Lung (tissue), 12 donors: Measurements from ENCODE around the gene ATP6V1G3. TPM values are rescaled to one million over a fixed set of nuclear protein-coding genes. Genes with fewer than 3 reads are reported as not detected.
A peak's percentile ranks its signal among the peaks of the same experiment; 100 is the strongest.
"Not testable (repeated sequence)": the region's sequence is repeated elsewhere in the genome, so short reads cannot be mapped to it uniquely, and the experiment has no call there.

Experiments used
- ATAC-seq: fragments of 200-7000 bp; cut with Tn5 transposase; one replicate; pipeline ENCODE4 v1.9.1; 2020; ENCODE audit warnings: moderate number of reproducible peaks; ENCODE audit not compliant: insufficient read depth, low FRiP score
- DNase-seq, 3 donors: peaks; one replicate each; pipeline ENCODE4 v3.0.0-alpha.2; 2013 to 2017
- H3K27ac ChIP-seq, 2 donors: one replicate each; pipeline ENCODE4 v1.5.1; 2013; ENCODE audit warnings: mild to moderate bottlenecking in 2 of 2, moderate library complexity in 2 of 2, control low read depth in 1 of 2, inconsistent platforms in 1 of 2, low read depth in 1 of 2, low read length in 1 of 2
- H3K27me3 ChIP-seq, 3 donors: one replicate each; pipeline ENCODE4 v1.5.1; 2013; ENCODE audit warnings: low read length in 2 of 3; ENCODE audit not compliant: control insufficient read depth in 3 of 3, insufficient read depth in 3 of 3
- H3K36me3 ChIP-seq, 4 donors: one replicate each; pipeline ENCODE4 v1.5.1; 2013; ENCODE audit warnings: low read length in 4 of 4, mild to moderate bottlenecking in 1 of 4, moderate library complexity in 1 of 4; ENCODE audit not compliant: control insufficient read depth in 4 of 4, insufficient read depth in 4 of 4
- H3K4me1 ChIP-seq, 5 donors: one replicate each; pipeline ENCODE4 v1.5.1; 2013; ENCODE audit warnings: low read length in 5 of 5, mild to moderate bottlenecking in 2 of 5, moderate library complexity in 1 of 5; ENCODE audit not compliant: control insufficient read depth in 5 of 5, insufficient read depth in 5 of 5
- H3K4me3 ChIP-seq: one replicate; pipeline ENCODE4 v1.5.1; 2013; ENCODE audit warnings: mild to moderate bottlenecking, control low read depth, moderate library complexity
- H3K9ac ChIP-seq, 2 donors: one replicate each; pipeline ENCODE4 v1.5.1; 2013; ENCODE audit warnings: low read length in 2 of 2, control low read depth in 1 of 2; ENCODE audit not compliant: insufficient read depth in 1 of 2
- H3K9me3 ChIP-seq, 4 donors: one replicate each; pipeline ENCODE4 v1.5.1; 2013; ENCODE audit warnings: low read length in 3 of 4, mild to moderate bottlenecking in 1 of 4, moderate library complexity in 1 of 4; ENCODE audit not compliant: control insufficient read depth in 4 of 4, insufficient read depth in 3 of 4
- WGBS, 2 donors: extraction: QIAGEN DNeasy Blood & Tissue Kit; methylation state at CpG; one replicate each; pipeline ENCODE4 v1.1.7; 2013; 5-methylcytosine and 5-hydroxymethylcytosine counted together
- polyA plus RNA-seq, 2 donors: library from polyadenylated mRNA; stranded (reverse); fragments of 200-250 nt; gene quantifications; one replicate each; pipeline ENCODE4 v1.2.1, GENCODE V29; 2013
- total RNA-seq, 2 donors: library from RNA; depleted of rRNA in 1 of 2; stranded (reverse); fragments of >200 nt in 1 of 2; gene quantifications; one replicate each; pipeline ENCODE4 v1.2.1, GENCODE V29; 2014 to 2021
- TF ChIP-seq, protein P1 (sequence below): IDR thresholded peaks from 2 replicates; pipeline ENCODE4 v1.5.1; 2012; ENCODE audit warnings: mild to moderate bottlenecking; ENCODE audit errors: control extremely low read depth, extremely low read depth
- donor health status: control.
- donor health status: control.
- donor health status: Bipolar disorder and iron deficiency.
- donor health status: healthy.
- donor health status: DM: yes; HTN: yes; CAD: no.

ATP6V1G3 gene
- total and polyA plus RNA-seq, 4 donors, result not detected

DNA sequence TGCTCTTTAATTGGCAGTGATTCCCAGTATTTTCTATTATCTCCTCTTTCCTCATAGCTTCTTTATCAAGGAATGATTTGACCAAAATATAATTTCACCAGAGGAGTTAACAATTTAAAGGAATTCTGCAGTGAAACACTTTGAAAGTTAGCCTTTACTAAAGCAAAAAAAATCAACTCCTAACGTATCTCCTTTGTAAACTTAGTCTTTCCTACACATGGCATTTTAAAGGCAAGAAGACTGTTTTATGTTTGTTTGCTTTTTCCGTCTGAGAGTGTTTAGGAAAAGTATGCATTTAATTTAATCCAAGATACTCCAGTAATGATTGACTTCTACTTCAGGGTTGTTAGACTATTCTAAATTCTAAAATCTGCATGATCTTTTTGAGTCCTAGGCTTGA, 15.9 kb downstream of the ATP6V1G3 start:
- H3K9ac ChIP-seq, result no peak overlapping the region
- H3K27ac ChIP-seq, result no peak overlapping the region
- H3K4me1 ChIP-seq, result peaks cover 0 to 39% (median 2%) of the 10 kb centered on the region in 5 donors
- peak in 2 of 3 donors; percentile 56 to 61 for DNase-seq
- H3K9me3 ChIP-seq, result no peaks in the 10 kb centered on the region
- TF ChIP-seq, protein P1, sequence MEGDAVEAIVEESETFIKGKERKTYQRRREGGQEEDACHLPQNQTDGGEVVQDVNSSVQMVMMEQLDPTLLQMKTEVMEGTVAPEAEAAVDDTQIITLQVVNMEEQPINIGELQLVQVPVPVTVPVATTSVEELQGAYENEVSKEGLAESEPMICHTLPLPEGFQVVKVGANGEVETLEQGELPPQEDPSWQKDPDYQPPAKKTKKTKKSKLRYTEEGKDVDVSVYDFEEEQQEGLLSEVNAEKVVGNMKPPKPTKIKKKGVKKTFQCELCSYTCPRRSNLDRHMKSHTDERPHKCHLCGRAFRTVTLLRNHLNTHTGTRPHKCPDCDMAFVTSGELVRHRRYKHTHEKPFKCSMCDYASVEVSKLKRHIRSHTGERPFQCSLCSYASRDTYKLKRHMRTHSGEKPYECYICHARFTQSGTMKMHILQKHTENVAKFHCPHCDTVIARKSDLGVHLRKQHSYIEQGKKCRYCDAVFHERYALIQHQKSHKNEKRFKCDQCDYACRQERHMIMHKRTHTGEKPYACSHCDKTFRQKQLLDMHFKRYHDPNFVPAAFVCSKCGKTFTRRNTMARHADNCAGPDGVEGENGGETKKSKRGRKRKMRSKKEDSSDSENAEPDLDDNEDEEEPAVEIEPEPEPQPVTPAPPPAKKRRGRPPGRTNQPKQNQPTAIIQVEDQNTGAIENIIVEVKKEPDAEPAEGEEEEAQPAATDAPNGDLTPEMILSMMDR, result no peak
- H3K27me3 ChIP-seq, result no peaks in the 10 kb centered on the region
- no peak overlapping the region for H3K4me3 ChIP-seq
- no peaks in the 10 kb centered on the region for H3K36me3 ChIP-seq
- 70 to 84% methylated on average over 2 of the region's 2 CpGs for WGBS, 2 donors
- no peak for ATAC-seq

DNA sequence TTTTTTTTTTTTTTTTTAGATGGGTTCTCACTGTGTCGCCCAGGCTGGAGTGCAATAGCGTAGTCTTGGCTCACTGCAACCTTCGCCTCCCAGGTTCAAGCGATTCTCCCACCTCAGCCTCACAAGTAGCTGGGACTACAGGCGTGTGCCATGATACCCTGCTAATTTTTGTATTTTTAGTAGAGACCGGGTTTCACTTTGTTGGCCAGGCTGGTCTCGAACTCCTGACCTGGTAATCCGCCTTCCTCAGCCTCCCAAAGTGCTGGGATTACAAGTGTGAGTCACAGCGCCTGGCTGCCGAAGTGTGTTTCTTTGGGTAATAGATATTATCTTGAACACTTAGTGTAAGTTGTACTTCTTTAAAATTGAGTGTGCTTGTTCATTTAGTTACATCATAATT, 16.4 kb downstream of the ATP6V1G3 start:
- H3K4me3 ChIP-seq, H3K9ac ChIP-seq, H3K9me3 ChIP-seq, H3K27me3 ChIP-seq, H3K27ac ChIP-seq, H3K36me3 ChIP-seq, ATAC-seq: not testable (repeated sequence)
- 76 to 87% methylated on average over 10 of the region's 10 CpGs for WGBS, 2 donors
- H3K4me1 ChIP-seq, result peaks cover 0 to 36% (median 2%) of the 10 kb centered on the region in 5 donors
- DNase-seq, result peak in 1 of 3 donors; percentile 19

DNA sequence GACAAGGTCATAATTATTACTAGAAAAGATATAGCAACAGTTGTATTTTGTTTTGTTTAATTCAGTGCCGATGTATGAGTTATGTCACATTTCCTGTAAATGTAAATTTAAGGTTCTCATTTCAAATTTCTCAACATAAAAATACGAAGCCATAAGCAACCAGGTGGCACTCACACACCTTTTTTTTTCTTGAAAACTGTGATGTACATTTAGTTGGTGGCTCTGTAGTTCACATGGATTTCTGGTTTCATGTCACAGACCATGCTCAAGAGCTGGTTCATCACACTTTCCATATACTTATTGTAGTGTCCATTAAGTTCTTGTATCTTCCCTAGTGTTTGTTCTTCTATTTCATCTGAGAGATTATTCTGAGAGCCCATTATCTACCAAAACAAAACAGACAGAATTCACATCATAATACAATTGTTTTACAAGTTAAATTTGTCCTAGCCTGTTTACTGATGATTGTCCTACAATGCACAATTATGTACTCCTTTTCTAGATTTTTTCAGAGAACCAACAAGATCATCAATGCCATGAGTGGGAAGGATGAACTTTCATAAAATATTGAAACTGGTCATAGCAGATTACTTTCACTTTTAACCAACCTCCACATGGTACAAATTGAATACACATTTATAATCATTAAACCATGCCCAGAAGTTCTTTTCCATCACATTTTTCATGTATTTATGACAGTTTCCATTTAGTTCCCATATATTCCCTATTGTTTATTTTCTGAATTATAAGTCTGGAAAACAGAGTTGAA, 17.1 kb downstream of the ATP6V1G3 start:
- no peak overlapping the region for H3K4me3 ChIP-seq
- H3K9ac ChIP-seq, result no peak overlapping the region
- no peak overlapping the region for H3K27ac ChIP-seq
- no peaks in the 10 kb centered on the region for H3K9me3 ChIP-seq
- 18 to 44% methylated on average over 2 of the region's 2 CpGs for WGBS, 2 donors
- DNase-seq, result no peak
- H3K4me1 ChIP-seq, result peaks cover 0 to 41% (median 2%) of the 10 kb centered on the region in 5 donors
- H3K27me3 ChIP-seq, result no peaks in the 10 kb centered on the region
- no peaks in the 10 kb centered on the region for H3K36me3 ChIP-seq
- TF ChIP-seq, protein P1, result no peak
- ATAC-seq, result no peak

DNA sequence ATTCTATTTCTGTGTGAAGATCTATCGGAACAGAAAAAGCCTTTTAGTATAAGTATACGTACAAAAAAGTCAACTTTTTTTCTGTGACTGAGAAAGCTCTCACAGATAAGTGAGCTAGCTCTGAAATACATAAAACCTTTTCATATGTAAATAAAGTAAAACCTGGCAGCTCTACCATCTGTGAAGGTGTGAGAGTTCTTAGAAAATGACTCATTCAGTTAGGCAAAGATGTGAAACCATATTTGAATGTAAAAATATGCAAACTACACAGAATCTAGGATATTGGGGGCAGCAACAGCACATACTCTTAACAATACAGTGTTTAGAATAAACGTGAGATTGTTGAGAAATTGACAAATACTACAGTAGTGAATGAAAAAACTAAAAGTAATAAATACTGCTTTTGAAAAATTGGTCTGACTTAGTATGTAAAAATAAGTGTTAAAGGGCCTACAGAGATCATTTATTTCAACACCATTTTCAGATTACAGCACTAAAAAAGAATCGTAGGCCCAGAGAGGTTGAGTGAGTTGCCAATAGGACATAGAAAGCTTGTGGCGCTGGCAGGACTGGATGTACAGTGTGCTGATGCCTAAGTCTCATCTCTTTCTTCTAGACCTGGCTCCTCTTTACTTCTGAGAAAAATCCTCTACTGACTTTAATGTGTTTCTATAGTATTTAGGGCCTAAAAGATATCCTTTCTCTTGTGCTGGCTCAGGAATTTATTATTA, 19.8 kb downstream of the ATP6V1G3 start:
- no peak overlapping the region for H3K9ac ChIP-seq
- no peak overlapping the region for H3K27ac ChIP-seq
- H3K36me3 ChIP-seq, result no peaks in the 10 kb centered on the region
- H3K4me1 ChIP-seq, result peaks cover 0 to 35% (median 2%) of the 10 kb centered on the region in 5 donors
- 69 to 70% methylated on average over 5 of the region's 5 CpGs for WGBS, 2 donors
- H3K9me3 ChIP-seq, result no peaks in the 10 kb centered on the region
- no peak for ATAC-seq
- TF ChIP-seq, protein P1, result no peak
- no peak overlapping the region for H3K4me3 ChIP-seq
- no peaks in the 10 kb centered on the region for H3K27me3 ChIP-seq
- DNase-seq, result peak in 1 of 3 donors; percentile 12
